GM21528 (cell line): ENCODE results near the gene LHB.
"Not testable (repeated sequence)": the region's sequence is repeated elsewhere in the genome, so short reads cannot be mapped to it uniquely, and the experiment has no call there.

Experiments
- ATAC-seq: cut with Tn5 transposase; IDR thresholded peaks from one replicate; pipeline ENCODE4 v1.9.1; 2021; ENCODE audit warnings: mild to moderate bottlenecking, moderate library complexity; ENCODE audit not compliant: unreplicated experiment, low FRiP score

Gene LHB

DNA sequence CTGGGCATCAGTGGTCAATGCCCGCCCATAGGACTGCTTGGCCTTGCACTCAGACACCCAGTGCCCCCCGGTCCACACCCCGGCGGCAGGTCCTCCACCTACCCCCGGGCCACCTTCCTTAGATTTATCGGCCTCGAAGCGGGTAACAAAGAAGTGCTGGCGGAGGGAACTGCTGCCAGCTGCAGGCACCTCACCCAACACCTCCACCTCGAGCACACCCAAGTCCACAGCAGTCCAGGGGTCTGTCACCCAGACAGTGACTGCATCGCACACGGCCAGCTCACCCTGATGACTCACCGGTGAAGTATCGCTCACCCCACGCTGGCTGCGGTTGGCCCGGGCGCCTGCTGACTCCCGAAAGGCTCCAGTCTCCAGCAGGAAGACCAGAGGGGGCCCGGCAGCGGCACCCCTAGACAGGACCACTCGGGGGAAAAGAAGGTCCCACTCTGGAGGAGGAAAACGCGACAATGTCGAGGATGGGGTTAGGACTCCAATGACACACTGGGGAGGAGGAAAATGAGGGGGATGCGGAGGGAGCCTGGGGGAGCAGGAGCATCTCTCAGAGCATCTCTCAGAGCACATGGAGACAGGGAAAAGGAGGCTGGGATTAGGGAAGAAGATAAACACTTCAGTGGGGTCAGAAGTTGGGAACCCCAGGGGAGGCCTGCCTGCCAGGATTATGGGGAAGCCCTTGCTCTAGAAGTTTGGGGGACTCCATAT, 21.8 kb upstream of the LHB start:
- not testable (repeated sequence) for ATAC-seq

DNA sequence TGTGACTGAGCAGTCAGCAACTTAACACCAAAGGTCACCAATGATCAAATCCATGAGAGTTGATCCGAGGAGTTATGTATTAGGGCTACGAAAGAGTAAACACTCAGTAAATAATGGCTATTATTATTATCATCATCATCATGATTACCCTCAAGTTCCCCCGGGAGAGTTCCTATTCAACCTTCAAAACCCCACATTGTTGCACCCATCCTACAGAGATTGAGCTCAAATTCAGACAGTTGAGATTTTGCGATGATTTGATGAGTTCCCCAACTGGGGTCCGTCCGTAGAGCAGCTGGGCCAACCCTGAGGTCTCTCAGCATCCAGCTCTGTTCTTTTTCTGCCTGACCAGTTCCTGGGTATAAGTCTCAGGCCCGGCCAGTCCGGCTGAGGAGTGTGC, 21.2 kb upstream of the LHB start:
- ATAC-seq, result not testable (repeated sequence)

DNA sequence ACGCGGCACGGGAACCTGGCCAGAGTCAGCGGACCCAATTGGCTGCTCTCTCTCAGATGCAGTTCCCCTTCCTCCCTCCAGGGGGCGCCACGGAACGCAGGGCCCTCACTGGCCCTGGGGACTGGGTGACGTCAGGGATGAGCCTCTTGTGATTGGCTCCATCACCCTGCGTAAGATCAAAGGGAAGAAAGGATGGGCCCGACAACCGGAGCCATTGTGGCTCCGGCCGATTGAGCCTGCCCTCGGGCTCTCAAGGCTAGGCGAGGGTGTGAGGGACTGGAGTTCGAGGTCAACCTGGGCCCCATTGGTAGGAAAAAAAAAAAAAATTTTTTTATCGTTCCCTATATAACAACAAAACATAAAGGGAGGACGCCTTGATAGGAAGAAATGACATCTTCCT, 19.9 kb upstream of the LHB start, which contains the start of gene CGB1:
CGB1 (minus strand) TSS at position 81 of the 400 bp plus-strand sequence. CDS start 184 bp downstream, outside the sequence.
- not testable (repeated sequence) for ATAC-seq

DNA sequence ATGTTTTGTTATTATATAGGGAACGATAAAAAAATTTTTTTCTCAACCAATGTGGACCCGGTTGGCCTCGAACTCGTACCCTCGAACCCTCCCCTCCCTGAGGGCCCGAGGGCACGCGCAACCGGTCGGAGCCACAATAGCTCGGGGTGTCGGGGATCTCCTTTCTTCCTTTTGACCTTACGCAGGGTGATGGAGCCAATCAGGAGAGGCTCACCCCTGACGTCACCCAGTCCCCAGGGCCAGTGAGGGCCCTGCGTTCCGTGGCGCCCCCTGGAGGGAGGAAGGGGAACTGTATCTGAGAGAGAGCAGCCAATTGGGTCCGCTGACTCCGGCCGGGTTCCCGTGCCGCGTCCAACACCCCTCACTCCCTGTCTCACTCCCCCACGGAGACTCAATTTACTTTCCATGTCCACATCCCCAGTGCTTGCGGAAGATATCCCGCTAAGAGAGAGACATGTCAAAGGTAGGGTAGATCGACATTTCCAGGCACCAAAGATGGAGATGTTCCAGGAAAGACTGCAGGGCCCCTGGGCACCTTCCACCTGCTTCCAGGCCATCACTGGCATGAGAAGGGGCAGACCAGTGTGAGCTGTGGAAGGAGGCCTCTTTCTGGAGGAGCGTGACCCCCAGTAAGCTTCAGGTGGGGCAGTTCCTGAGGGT, 14.9 kb upstream of the LHB start, which contains the start of gene CGB2:
CGB2 (plus strand) TSS at position 249 of the 660 bp plus-strand sequence; CDS start at position 455, 206 bp downstream.
- not testable (repeated sequence) for ATAC-seq

GRCh38 chr19:49030323-49030722, 13.4 kb upstream of the LHB start:
- ATAC-seq, result not testable (repeated sequence)

GRCh38 chr19:49029749-49030148, 12.9 kb upstream of the LHB start:
- not testable (repeated sequence) for ATAC-seq

- not testable (repeated sequence) for ATAC-seq
These were observed 11.8 kb upstream of the LHB start for GRCh38 chr19:49028686-49029085.

DNA sequence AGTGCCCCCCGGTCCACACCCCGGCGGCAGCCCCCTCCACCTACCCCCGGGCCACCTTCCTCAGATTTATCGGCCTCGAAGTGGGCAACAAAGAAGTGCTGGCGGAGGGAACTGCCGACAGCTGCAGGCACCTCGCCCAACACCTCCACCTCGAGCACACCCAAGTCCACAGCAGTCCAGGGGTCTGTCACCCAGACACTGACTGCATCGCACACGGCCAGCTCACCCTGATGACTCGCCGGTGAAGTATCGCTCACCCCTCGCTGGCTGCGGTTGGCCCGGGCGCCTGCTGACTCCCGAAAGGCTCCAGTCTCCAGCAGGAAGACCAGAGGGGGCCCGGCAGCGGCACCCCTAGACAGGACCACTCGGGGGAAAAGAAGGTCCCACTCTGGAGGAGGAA, 8.7 kb upstream of the LHB start:
- not testable (repeated sequence) for ATAC-seq

DNA sequence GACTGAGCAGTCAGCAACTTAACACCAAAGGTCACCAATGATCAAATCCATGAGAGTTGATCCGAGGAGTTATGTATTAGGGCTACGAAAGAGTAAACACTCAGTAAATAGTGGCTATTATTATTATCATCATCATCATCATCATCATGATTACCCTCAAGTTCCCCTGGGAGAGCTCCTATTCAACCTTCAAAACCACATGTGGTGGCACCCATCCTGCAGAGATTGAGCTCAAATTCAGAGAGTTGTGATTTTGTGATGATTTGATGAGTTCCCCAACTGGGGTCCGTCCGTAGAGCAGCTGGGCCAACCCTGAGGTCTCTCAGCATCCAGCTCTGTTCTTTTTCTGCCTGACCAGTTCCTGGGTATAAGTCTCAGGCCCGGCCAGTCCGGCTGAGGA, 8.2 kb upstream of the LHB start:
- not testable (repeated sequence) for ATAC-seq

GRCh38 chr19:49024233-49024632, 7.3 kb upstream of the LHB start, which contains the start of gene CGB3:
Gene CGB3 (minus strand): TSS chr19:49024333. CDS start chr19:49023971, 362 bp downstream.
- not testable (repeated sequence) for ATAC-seq

DNA sequence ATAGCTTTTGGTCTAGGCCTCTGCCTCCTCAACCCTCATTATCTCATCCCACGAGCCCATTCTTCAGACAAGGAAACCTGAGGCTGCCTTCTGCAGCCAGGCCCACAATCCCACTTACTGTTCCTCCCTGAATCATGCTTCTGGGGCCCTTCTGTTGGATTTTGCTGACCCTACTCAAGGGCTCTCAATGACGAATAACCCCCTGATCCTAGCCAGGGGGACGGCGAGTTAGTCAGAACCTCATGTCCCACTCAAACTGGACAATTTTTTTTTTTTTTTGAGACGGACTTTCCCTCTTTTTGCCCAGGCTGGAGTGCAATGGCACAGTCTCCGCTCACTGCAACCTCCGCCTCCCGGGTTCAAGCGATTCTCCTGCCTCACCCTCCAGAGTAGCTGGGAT, 5.2 kb upstream of the LHB start:
- no peak for ATAC-seq

GRCh38 chr19:49020931-49021895, 4.3 kb upstream of the LHB start:
- ATAC-seq, result no peak

- ATAC-seq, result no peak
These were observed 3.5 kb upstream of the LHB start for GRCh38 chr19:49020342-49020741.

DNA sequence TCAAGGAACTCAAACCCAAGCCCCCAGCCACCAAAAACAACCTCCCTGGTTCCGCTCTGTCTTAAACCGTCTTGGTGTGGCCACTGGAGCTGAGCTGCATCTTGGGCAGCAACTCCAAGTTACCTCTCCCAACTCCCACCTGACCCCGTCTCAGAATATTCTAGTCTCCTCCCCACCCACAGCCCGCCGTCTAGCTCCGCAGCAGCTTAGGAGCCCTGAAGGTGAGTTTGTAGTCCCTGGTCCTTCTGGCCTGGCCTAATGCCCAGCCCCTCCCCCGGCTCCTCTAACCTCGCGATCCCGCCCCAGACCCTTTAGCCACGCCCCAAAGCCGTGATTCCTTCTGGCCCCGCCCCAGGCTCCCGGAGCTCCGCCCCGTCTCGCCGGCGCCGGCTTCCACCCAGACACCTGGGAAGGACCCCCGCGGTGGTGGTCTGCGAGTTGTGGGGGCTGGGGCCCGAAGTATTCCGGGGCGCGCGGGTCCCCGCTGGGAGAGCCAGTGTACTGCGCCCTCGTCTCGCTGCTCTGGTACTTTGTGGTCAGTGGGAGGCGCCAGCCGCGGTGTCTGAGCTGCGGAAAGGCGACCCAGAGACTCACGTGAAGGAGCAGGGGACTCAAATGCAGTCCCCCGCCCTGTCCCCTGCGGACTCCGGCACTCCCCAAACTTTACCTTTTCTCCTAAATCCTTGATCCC, 2.5 kb upstream of the LHB start:
- no peak for ATAC-seq

DNA sequence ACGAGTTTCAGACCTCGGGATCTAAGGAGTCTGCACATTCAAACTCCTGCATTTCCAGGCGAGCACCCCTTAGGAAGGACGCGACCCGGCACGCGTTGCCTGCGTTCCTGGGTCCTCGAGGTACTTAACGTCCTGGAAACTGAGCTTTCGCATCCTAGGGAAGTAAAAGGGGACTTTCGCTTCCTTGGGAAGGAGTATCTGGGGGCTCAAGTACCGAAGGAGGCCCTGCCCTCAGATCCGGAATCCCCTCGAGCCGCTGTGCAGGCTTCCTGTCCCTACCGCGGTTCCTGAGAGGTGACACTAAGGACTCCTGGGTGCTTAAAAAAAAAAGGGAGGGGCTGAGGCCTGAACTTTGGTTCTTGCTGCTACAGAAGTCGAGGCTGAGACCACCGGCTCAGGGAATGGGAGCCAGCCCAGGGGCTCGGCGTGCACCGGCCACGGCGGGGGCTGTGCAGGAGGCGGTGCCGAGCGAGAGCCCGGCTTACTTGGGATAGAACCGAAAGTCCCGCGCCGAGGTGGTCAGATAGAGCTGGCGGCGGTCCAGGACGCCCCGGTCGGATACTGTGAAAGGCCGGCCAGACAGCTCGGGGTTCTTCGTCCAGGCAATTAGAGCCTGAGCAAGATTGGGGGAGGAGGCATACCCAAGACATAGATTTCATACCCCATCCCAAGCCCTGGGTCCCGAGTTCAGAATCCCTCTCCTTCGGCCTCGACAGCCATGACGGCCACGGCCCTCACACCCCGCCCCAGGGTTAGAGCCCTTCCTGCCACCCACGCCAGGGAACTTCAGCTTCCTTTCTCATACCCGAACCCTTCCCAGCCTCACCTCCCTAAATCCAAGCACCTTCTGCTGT, 1.7 kb upstream of the LHB start:
- ATAC-seq, result not testable (repeated sequence)

GRCh38 chr19:49017666-49018351, 918 bp upstream of the LHB start:
- ATAC-seq, result no peak

- no peak for ATAC-seq
These were observed 638 bp downstream of the LHB start for GRCh38 chr19:49016067-49016839.

GRCh38 chr19:49014870-49015255, 2.0 kb downstream of the LHB start:
- ATAC-seq, result no peak
